SK-N-SH (cell line): Measurements from ENCODE around the gene STMND1. TPM values are rescaled to one million over a fixed set of nuclear protein-coding genes. Genes with fewer than 3 reads are reported as not detected.
A peak's percentile ranks its signal among the peaks of the same experiment; 100 is the strongest.

Source experiments
- CTCF ChIA-PET: fragments of 300-600, 350-600 bp; formaldehyde crosslinking; extraction: SDS; loops from one replicate; lab custom pipeline; 2021; lab: Yijun Ruan, JAX
- POLR2A ChIA-PET: fragments of 350-600 bp; sonication (Branson Sonifier 250); formaldehyde crosslinking; extraction: SDS; loops from one replicate; lab custom pipeline; 2020; ENCODE audit warnings: antibody characterized with exemption, inconsistent platforms; lab: Yijun Ruan, JAX
- DNase-seq: peaks from one replicate; pipeline ENCODE4 v3.0.0; 2012
- H2AFZ ChIP-seq: fragments of 200-600 bp; sonication (generic); 2 replicates; pipeline ENCODE4 v1.8.1; 2016; ENCODE audit warnings: antibody characterized with exemption, mild to moderate bottlenecking, low read depth
- H3F3A ChIP-seq: fragments of 200-600 bp; sonication (generic); replicated peaks from 2 replicates; pipeline ENCODE3; 2016; ENCODE audit warnings: antibody characterized with exemption, mild to moderate bottlenecking; ENCODE audit not compliant: insufficient read depth
- H3K27ac ChIP-seq, 2 experiments: fragments of 200-500 bp in 1 of 2; fragments of 200-600 bp in 1 of 2; sonication (Bioruptor generic) in 1 of 2; sonication (generic), shearing (Covaris generic) in 1 of 2; 2 replicates each; pipeline versions ENCODE4 v1.5.1 to v1.6.1; 2014 to 2016; ENCODE audit warnings: low read depth in 2 of 2, inconsistent platforms in 1 of 2, low read length in 1 of 2, mild to moderate bottlenecking in 1 of 2, mixed read lengths in 1 of 2
- H3K27me3 ChIP-seq: fragments of 200-600 bp; sonication (generic), shearing (Covaris generic); 2 replicates; pipeline ENCODE4 v1.6.1; 2016; ENCODE audit warnings: mixed run types; ENCODE audit not compliant: insufficient read depth
- H3K36me3 ChIP-seq, 2 experiments: fragments of 200-500 bp in 1 of 2; fragments of 200-600 bp in 1 of 2; sonication (Bioruptor generic) in 1 of 2; sonication (generic) in 1 of 2; replicated peaks in 1 of 2; 2 replicates each; pipeline versions ENCODE3 to v1.5.1; 2014 to 2016; ENCODE audit warnings: low read length in 1 of 2, mild to moderate bottlenecking in 1 of 2; ENCODE audit not compliant: insufficient read depth in 2 of 2, control insufficient read depth in 1 of 2
- H3K4me1 ChIP-seq, 2 experiments: fragments of 200-500 bp in 1 of 2; fragments of 200-600 bp in 1 of 2; sonication (Bioruptor generic) in 1 of 2; sonication (generic), shearing (Covaris generic) in 1 of 2; 2 replicates each; pipeline versions ENCODE4 v1.5.1 to v1.6.1; 2014 to 2016; ENCODE audit warnings: low read depth in 1 of 2, low read length in 1 of 2, mixed run types in 1 of 2; ENCODE audit not compliant: insufficient read depth in 2 of 2, control insufficient read depth in 1 of 2
- H3K4me2 ChIP-seq: fragments of 200-600 bp; sonication (generic), shearing (Covaris generic); 2 replicates; pipeline ENCODE4 v1.6.1; 2017; ENCODE audit warnings: mixed run types
- H3K4me3 ChIP-seq, 2 experiments: fragments of 200-500 bp in 1 of 2; fragments of 200-600 bp in 1 of 2; sonication (Bioruptor generic) in 1 of 2; sonication (generic), shearing (Covaris generic) in 1 of 2; 2 replicates each; pipeline versions ENCODE4 v1.5.1 to v1.8.1; 2014 to 2016; ENCODE audit warnings: low read depth in 2 of 2, inconsistent platforms in 1 of 2, low read length in 1 of 2, mild to moderate bottlenecking in 1 of 2, mixed read lengths in 1 of 2, moderate library complexity in 1 of 2
- H3K79me2 ChIP-seq: fragments of 200-600 bp; sonication (generic); 2 replicates; pipeline ENCODE4 v1.8.1; 2017; ENCODE audit warnings: mild to moderate bottlenecking; ENCODE audit not compliant: insufficient read depth
- H3K9ac ChIP-seq: fragments of 200-600 bp; sonication (generic); 2 replicates; pipeline ENCODE4 v1.6.1; 2017; ENCODE audit warnings: mixed run types
- H3K9me2 ChIP-seq: fragments of 200-600 bp; sonication (generic); 2 replicates; pipeline ENCODE4 v1.6.1; 2017; ENCODE audit warnings: mixed run types
- H3K9me3 ChIP-seq: fragments of 200-600 bp; sonication (generic); 2 replicates; pipeline ENCODE4 v1.6.1; 2017; ENCODE audit warnings: mixed run types, mild to moderate bottlenecking, moderate library complexity
- H4K20me1 ChIP-seq: fragments of 200-600 bp; sonication (generic); 2 replicates; pipeline ENCODE4 v1.6.1; 2017; ENCODE audit warnings: mild to moderate bottlenecking, mixed run types; ENCODE audit not compliant: insufficient read depth
- ELF1 ChIP-seq: IDR thresholded peaks from 2 replicates; pipeline ENCODE4 v1.4.0; 2012
- MEF2A ChIP-seq: IDR thresholded peaks from 2 replicates; pipeline ENCODE4 v1.4.0; 2012; ENCODE audit warnings: low read depth, borderline replicate concordance
- RXRA ChIP-seq: IDR thresholded peaks from 2 replicates; pipeline ENCODE4 v1.4.0; 2012; ENCODE audit warnings: low read depth, mild to moderate bottlenecking, borderline replicate concordance
- SMC3 ChIP-seq: IDR thresholded peaks from 2 replicates; pipeline ENCODE4 v1.6.1; 2012; ENCODE audit warnings: low read depth, low read length, improper control_type of control experiment
- WGBS: methylation state at CpG from one replicate; pipeline ENCODE4 v1.1.6; 2017; ENCODE audit warnings: low lambda C conversion rate; 5-methylcytosine and 5-hydroxymethylcytosine counted together
- polyA plus RNA-seq, 3 experiments: library from polyadenylated mRNA; depleted of rRNA; stranded (reverse); fragments of >200 nt; gene quantifications; 2 replicates each; pipeline ENCODE4 v1.2.3, GENCODE V29; 2012
- TF ChIP-seq, protein P1 (sequence below): IDR thresholded peaks from 2 replicates; pipeline ENCODE4 v1.6.1; 2012; ENCODE audit warnings: mild to moderate bottlenecking, low read depth, low read length, moderate library complexity
- TF ChIP-seq, protein P2 (sequence below): IDR thresholded peaks from 2 replicates; pipeline ENCODE4; 2012
- TF ChIP-seq, protein P3 (sequence below): fragments of 150-350 bp; IDR thresholded peaks from 2 replicates; pipeline ENCODE4 v1.6.1; 2016; ENCODE audit warnings: mild to moderate bottlenecking, low read depth, low read length

Gene STMND1
- not detected in 2 replicates for polyA plus RNA-seq (2012; rRNA removed)
- polyA plus RNA-seq (2012; cell fraction: cytosol; rRNA removed) = not detected in 2 replicates
- polyA plus RNA-seq (2012; cell fraction: nucleus; rRNA removed) = not detected in 2 replicates

- H3K36me3 ChIP-seq = no peaks in the 10 kb centered on the region
- H3K4me1 ChIP-seq = peaks cover 0 to 5% of the 10 kb centered on the region in 2 experiments; a peak in 1 of 4 replicates
- WGBS = 10% methylated on average over 11 of the region's 57 CpGs
- ChIA-PET POLR2A (no interaction called here), CTCF (no interaction called here)
- DNase-seq = peak; percentile 47
- no peaks in the 10 kb centered on the region for H4K20me1 ChIP-seq
- no peaks in the 10 kb centered on the region for H3K9me3 ChIP-seq
- H3K9me2 ChIP-seq = no peaks in the 10 kb centered on the region
- H3K79me2 ChIP-seq = no peaks in the 10 kb centered on the region
- TF ChIP-seq, protein P1, sequence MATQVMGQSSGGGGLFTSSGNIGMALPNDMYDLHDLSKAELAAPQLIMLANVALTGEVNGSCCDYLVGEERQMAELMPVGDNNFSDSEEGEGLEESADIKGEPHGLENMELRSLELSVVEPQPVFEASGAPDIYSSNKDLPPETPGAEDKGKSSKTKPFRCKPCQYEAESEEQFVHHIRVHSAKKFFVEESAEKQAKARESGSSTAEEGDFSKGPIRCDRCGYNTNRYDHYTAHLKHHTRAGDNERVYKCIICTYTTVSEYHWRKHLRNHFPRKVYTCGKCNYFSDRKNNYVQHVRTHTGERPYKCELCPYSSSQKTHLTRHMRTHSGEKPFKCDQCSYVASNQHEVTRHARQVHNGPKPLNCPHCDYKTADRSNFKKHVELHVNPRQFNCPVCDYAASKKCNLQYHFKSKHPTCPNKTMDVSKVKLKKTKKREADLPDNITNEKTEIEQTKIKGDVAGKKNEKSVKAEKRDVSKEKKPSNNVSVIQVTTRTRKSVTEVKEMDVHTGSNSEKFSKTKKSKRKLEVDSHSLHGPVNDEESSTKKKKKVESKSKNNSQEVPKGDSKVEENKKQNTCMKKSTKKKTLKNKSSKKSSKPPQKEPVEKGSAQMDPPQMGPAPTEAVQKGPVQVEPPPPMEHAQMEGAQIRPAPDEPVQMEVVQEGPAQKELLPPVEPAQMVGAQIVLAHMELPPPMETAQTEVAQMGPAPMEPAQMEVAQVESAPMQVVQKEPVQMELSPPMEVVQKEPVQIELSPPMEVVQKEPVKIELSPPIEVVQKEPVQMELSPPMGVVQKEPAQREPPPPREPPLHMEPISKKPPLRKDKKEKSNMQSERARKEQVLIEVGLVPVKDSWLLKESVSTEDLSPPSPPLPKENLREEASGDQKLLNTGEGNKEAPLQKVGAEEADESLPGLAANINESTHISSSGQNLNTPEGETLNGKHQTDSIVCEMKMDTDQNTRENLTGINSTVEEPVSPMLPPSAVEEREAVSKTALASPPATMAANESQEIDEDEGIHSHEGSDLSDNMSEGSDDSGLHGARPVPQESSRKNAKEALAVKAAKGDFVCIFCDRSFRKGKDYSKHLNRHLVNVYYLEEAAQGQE = peak; percentile 57; the same call in 1 of the 2 replicates
- no peak for TF ChIP-seq RXRA
- peak within 1 kb of the TSS; percentile 77 for H2AFZ ChIP-seq
- peaks cover 17% of the 10 kb centered on the region; the same call in 1 of the 2 replicates for H3K27me3 ChIP-seq
- H3K9ac ChIP-seq = no peak within 1 kb of the TSS; the same call in 1 of the 2 replicates
- no peaks in the 10 kb centered on the region for H3F3A ChIP-seq
- H3K4me2 ChIP-seq = peak within 1 kb of the TSS; percentile 97
- no peak within 1 kb of the TSS for H3K27ac ChIP-seq
- H3K4me3 ChIP-seq = peak within 1 kb of the TSS; percentile 48 to 71
Observed at GRCh38 chr6:17101422-17102257, at the start of gene STMND1. STMND1 (plus strand) TSS chr6:17102050; CDS start chr6:17102258, 208 bp downstream.

DNA sequence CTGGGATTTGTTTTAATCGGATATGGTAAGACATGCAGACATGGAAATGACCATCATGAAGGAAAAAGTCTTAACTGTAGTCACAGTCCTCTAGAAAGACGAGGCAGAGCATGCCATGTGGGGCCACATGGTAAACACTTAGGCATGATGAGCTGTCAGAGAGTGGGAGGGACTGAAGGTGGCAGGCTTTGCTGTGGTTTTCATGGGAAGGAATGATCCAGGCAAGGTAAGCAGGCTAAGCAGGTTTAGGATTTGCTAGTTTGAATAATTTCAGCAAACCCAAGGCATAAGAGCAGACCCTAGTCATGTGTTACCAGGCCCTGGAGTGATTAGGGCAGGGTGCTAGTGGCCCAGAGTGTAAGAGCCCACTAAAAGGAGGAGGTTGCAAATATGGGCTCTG is 47.2 kb upstream of the STMND1 start:
- no peak overlapping the region for H3K27ac ChIP-seq
- WGBS = 74% methylated on average over 2 of the region's 2 CpGs
- POLR2A ChIA-PET = no interaction called here

DNA sequence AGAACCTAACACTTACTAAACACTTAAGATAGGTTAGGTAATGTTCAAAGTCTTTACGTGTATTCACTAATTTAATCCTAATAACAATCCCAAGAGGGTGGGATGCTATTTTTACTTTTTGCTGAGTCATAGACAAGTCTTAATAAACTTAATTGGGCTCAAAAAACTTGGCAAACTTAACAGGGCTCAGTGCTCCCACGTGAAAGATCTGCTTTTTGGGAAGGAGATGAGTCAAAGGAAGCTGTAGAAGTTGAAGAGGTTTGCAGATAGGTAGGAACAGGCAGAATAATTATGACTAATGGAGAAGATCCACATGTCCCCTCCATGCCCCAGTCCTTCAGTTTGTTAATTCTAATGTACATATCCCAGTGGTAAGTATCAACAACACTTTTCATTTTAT is 44.5 kb upstream of the STMND1 start:
- H3K9me2 ChIP-seq = no peaks in the 10 kb centered on the region
- no peak overlapping the region for H3K9ac ChIP-seq
- no peak overlapping the region for H3K4me3 ChIP-seq
- WGBS = 36% methylated on average over 2 of the region's 2 CpGs
- no peaks in the 10 kb centered on the region for H4K20me1 ChIP-seq
- H3F3A ChIP-seq = peaks cover 4% of the 10 kb centered on the region
- no peak overlapping the region for H3K27ac ChIP-seq
- H3K9me3 ChIP-seq = no peaks in the 10 kb centered on the region
- H3K4me1 ChIP-seq = no peaks in the 10 kb centered on the region
- no peaks in the 10 kb centered on the region for H3K27me3 ChIP-seq
- no peaks in the 10 kb centered on the region for H3K36me3 ChIP-seq
- H3K79me2 ChIP-seq = no peaks in the 10 kb centered on the region
- TF ChIP-seq SMC3 = no peak
- TF ChIP-seq, protein P2, sequence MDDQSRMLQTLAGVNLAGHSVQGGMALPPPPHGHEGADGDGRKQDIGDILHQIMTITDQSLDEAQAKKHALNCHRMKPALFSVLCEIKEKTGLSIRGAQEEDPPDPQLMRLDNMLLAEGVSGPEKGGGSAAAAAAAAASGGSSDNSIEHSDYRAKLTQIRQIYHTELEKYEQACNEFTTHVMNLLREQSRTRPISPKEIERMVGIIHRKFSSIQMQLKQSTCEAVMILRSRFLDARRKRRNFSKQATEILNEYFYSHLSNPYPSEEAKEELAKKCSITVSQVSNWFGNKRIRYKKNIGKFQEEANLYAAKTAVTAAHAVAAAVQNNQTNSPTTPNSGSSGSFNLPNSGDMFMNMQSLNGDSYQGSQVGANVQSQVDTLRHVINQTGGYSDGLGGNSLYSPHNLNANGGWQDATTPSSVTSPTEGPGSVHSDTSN = no peak
- TF ChIP-seq, protein P3, sequence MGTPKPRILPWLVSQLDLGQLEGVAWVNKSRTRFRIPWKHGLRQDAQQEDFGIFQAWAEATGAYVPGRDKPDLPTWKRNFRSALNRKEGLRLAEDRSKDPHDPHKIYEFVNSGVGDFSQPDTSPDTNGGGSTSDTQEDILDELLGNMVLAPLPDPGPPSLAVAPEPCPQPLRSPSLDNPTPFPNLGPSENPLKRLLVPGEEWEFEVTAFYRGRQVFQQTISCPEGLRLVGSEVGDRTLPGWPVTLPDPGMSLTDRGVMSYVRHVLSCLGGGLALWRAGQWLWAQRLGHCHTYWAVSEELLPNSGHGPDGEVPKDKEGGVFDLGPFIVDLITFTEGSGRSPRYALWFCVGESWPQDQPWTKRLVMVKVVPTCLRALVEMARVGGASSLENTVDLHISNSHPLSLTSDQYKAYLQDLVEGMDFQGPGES = no peak
- TF ChIP-seq ELF1 = no peak
- TF ChIP-seq MEF2A = no peak
- no peak overlapping the region for H3K4me2 ChIP-seq
- POLR2A ChIA-PET = no interaction called here
- DNase-seq = no peak
- H2AFZ ChIP-seq = 0 out of 2 replicates have a peak overlapping the region, but pooled peaks have one; percentile 67
- CTCF ChIA-PET = no interaction called here

More for the DNA sequence above, 47.2 kb upstream of the STMND1 start:
- no peaks in the 10 kb centered on the region for H3K79me2 ChIP-seq
- DNase-seq = no peak
- no peaks in the 10 kb centered on the region for H3K36me3 ChIP-seq
- H3K9ac ChIP-seq = no peak overlapping the region
- H4K20me1 ChIP-seq = no peaks in the 10 kb centered on the region
- H3F3A ChIP-seq = peaks cover 4% of the 10 kb centered on the region
- no peak overlapping the region for H2AFZ ChIP-seq
- CTCF ChIA-PET = no interaction called here
- H3K4me2 ChIP-seq = no peak overlapping the region
- H3K4me3 ChIP-seq = no peak overlapping the region
- TF ChIP-seq SMC3 = no peak
- TF ChIP-seq, all 33 proteins: peak for 0
- H3K4me1 ChIP-seq = no peaks in the 10 kb centered on the region
- H3K9me2 ChIP-seq = no peaks in the 10 kb centered on the region
- no peaks in the 10 kb centered on the region for H3K27me3 ChIP-seq
- no peaks in the 10 kb centered on the region for H3K9me3 ChIP-seq
